Smooth muscle cell (in vitro differentiated cells): ENCODE data around the gene LAX1. TPM values are rescaled to one million over a fixed set of nuclear protein-coding genes. Genes with fewer than 3 reads are reported as not detected.

Experiments used
- DNase-seq: peaks from one replicate; lab custom pipeline; 2025; ENCODE audit not compliant: unreplicated experiment; lab: John Stamatoyannopoulos, UW
- H2AFZ ChIP-seq: fragments of 200-600 bp; sonication (generic); 2 replicates; pipeline ENCODE4 v1.6.0; 2016; ENCODE audit warnings: antibody characterized with exemption, low read depth, mild to moderate bottlenecking
- H3F3A ChIP-seq: fragments of 200-600 bp; sonication (generic); 2 replicates; pipeline ENCODE4 v1.6.0; 2017; ENCODE audit warnings: antibody characterized with exemption, low read depth
- H3K27ac ChIP-seq: fragments of 200-600 bp; sonication (generic); 2 replicates; pipeline ENCODE4 v1.5.1; 2016; ENCODE audit warnings: low read depth, mild to moderate bottlenecking
- H3K27me3 ChIP-seq: fragments of 200-600 bp; sonication (generic); 2 replicates; pipeline ENCODE4 v1.6.1; 2016; ENCODE audit warnings: low read depth, mild to moderate bottlenecking
- H3K36me3 ChIP-seq: fragments of 200-600 bp; sonication (generic); 2 replicates; pipeline ENCODE4 v1.5.1; 2016; ENCODE audit warnings: low read depth
- H3K4me1 ChIP-seq: fragments of 200-600 bp; sonication (generic); 2 replicates; pipeline ENCODE4 v1.5.1; 2016; ENCODE audit warnings: low read depth
- H3K4me2 ChIP-seq: fragments of 200-600 bp; sonication (generic); 2 replicates; pipeline ENCODE4 v1.6.0; 2016; ENCODE audit warnings: mild to moderate bottlenecking
- H3K4me3 ChIP-seq: fragments of 200-600 bp; sonication (generic); 2 replicates; pipeline ENCODE4 v1.5.1; 2016; ENCODE audit warnings: mild to moderate bottlenecking
- H3K79me2 ChIP-seq: fragments of 200-600 bp; sonication (generic); 2 replicates; pipeline ENCODE4 v1.6.0; 2016; ENCODE audit warnings: low read depth, mild to moderate bottlenecking
- H3K9ac ChIP-seq: fragments of 200-600 bp; sonication (generic); 2 replicates; pipeline ENCODE4 v1.6.0; 2016; ENCODE audit warnings: low read depth
- H3K9me3 ChIP-seq: fragments of 200-600 bp; sonication (generic); replicated peaks from 2 replicates; pipeline ENCODE4 v1.5.1; 2016; ENCODE audit warnings: low read depth
- H4K20me1 ChIP-seq: fragments of 200-600 bp; sonication (generic); 2 replicates; pipeline ENCODE4 v1.6.0; 2016; ENCODE audit warnings: low read depth
- WGBS: methylation state at CpG from one replicate; pipeline ENCODE4 v1.1.7; 2016; ENCODE audit warnings: low lambda C conversion rate; 5-methylcytosine and 5-hydroxymethylcytosine counted together
- polyA plus RNA-seq: library from polyadenylated mRNA; unstranded; fragments of >200 nt; fragmentation: Nextera tagmentation; extraction: Ambion mirVana; gene quantifications from 2 replicates; pipeline ENCODE4 v1.2.1, GENCODE V29; 2016
- total RNA-seq: library from RNA; depleted of rRNA; stranded (reverse); fragments of >200 nt; gene quantifications from 2 replicates; pipeline ENCODE4 v1.2.3, GENCODE V29; 2014
- TF ChIP-seq, protein P1 (sequence below): fragments of 200-600 bp; sonication (generic); IDR thresholded peaks from 2 replicates; pipeline ENCODE4 v1.5.1; 2017; ENCODE audit warnings: borderline replicate concordance, mild to moderate bottlenecking, antibody characterized with exemption; ENCODE audit not compliant: insufficient read depth, poor library complexity, severe bottlenecking

The LAX1 gene
- total and polyA plus RNA-seq, 2 experiments from 2014 or later: 0.27 to 0.36 TPM

DNA sequence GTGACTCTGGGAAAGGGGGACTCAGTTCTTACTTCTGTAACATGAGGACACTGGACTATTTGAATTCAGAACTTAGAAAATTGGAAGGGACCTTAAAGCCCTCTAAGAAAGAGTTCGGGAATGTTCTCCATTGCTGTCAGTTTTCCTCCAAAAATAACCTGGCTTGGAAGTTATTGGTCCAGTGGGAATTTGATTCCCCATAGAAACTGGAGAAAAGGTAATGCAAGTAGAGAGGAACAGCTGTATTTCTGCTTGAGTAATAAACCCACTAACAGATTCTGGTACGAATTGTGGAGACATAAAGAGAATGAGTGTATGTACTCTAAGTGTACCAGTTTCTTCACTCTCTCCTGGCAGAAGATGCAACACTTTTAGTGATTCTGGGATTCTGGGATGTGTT lies 32.2 kb downstream of the LAX1 start:
- peak overlapping the region; percentile 99 for H3K9ac ChIP-seq
- peak overlapping the region; percentile 99 for H3K27ac ChIP-seq
- peak overlapping the region; percentile 95 for H3K4me3 ChIP-seq
- no peaks in the 10 kb centered on the region for H3K27me3 ChIP-seq
- TF ChIP-seq, protein P1, sequence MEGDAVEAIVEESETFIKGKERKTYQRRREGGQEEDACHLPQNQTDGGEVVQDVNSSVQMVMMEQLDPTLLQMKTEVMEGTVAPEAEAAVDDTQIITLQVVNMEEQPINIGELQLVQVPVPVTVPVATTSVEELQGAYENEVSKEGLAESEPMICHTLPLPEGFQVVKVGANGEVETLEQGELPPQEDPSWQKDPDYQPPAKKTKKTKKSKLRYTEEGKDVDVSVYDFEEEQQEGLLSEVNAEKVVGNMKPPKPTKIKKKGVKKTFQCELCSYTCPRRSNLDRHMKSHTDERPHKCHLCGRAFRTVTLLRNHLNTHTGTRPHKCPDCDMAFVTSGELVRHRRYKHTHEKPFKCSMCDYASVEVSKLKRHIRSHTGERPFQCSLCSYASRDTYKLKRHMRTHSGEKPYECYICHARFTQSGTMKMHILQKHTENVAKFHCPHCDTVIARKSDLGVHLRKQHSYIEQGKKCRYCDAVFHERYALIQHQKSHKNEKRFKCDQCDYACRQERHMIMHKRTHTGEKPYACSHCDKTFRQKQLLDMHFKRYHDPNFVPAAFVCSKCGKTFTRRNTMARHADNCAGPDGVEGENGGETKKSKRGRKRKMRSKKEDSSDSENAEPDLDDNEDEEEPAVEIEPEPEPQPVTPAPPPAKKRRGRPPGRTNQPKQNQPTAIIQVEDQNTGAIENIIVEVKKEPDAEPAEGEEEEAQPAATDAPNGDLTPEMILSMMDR: no peak
- no peak for DNase-seq
- H4K20me1 ChIP-seq: peaks cover 61% of the 10 kb centered on the region
- H3K4me1 ChIP-seq: peaks cover 33% of the 10 kb centered on the region
- peaks cover 6% of the 10 kb centered on the region for H3F3A ChIP-seq
- H3K36me3 ChIP-seq: no peaks in the 10 kb centered on the region
- WGBS: 95% methylated on average over 2 of the region's 2 CpGs
- peak overlapping the region; percentile 92 for H3K4me2 ChIP-seq
- no peaks in the 10 kb centered on the region for H3K9me3 ChIP-seq
- H3K79me2 ChIP-seq: peaks cover 65% of the 10 kb centered on the region
- no peak overlapping the region for H2AFZ ChIP-seq

DNA sequence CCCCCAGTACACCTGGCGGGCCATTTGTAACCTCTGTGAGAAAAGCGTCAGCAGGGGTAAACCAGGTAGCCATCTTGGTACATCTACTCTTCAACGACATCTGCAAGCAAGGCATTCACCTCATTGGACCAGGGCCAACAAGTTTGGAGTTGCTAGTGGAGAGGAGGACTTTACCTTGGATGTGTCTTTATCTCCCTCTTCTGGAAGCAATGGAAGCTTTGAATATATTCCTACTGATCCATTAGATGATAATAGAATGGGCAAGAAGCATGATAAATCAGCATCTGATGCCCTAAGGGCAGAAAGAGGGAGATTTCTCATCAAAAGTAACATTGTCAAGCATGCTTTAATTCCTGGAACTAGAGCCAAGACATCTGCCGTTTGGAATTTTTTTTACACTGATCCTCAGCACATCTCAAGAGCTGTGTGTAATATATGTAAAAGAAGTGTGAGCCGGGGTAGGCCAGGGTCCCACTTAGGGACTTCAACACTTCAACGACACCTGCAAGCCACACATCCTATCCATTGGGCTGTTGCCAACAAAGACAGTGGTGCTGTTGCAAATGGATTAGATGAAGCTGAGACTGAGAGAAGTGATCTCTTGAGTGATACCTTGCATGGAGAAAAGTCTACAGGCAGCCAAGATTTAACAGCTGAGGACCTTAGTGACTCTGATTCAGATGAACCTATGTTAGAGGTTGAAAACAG lies 33.1 kb downstream of the LAX1 start:
- TF ChIP-seq, protein P1: no peak
- Histone ChIP-seq H4K20me1 (peaks cover 70% of the 10 kb centered on the region), H3K36me3 (no peaks in the 10 kb centered on the region), H3K9me3 (no peaks in the 10 kb centered on the region), H3K9ac (no peak overlapping the region), H2AFZ (no peak overlapping the region), H3K4me2 (peak overlapping the region; percentile 92), H3K27me3 (no peaks in the 10 kb centered on the region), H3K27ac (no peak overlapping the region), H3K4me3 (no peak overlapping the region), H3K4me1 (peaks cover 33% of the 10 kb centered on the region), H3K79me2 (peaks cover 74% of the 10 kb centered on the region), H3F3A (peaks cover 6% of the 10 kb centered on the region)
- WGBS: 95% methylated on average over 6 of the region's 6 CpGs
- no peak for DNase-seq

DNA sequence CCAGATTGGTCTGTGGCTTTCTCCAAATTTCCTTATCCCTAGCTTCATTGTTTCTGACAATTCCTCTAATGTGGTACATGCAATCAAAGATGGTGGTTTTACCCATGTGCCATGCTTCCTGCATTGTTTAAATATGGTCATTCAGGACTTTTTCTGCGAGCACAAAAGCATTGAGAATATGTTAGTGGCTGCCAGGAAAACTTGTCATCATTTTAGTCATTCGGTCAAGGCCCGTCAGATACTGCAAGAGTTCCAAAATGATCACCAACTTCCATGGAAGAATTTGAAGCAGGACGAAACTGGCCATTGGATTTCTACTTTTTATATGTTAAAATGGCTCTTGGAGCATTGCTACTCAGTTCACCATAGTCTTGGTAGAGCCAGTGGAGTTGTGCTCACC lies 34.2 kb downstream of the LAX1 start:
- no peak overlapping the region for H2AFZ ChIP-seq
- TF ChIP-seq, protein P1: no peak
- H3K9me3 ChIP-seq: no peaks in the 10 kb centered on the region
- peaks cover 6% of the 10 kb centered on the region for H3F3A ChIP-seq
- H3K27me3 ChIP-seq: no peaks in the 10 kb centered on the region
- peak overlapping the region; percentile 92 for H3K4me2 ChIP-seq
- peaks cover 33% of the 10 kb centered on the region for H3K4me1 ChIP-seq
- no peaks in the 10 kb centered on the region for H3K36me3 ChIP-seq
- H3K4me3 ChIP-seq: no peak overlapping the region
- H3K9ac ChIP-seq: no peak overlapping the region
- peaks cover 83% of the 10 kb centered on the region for H3K79me2 ChIP-seq
- H3K27ac ChIP-seq: no peak overlapping the region
- no peak for DNase-seq
- peaks cover 81% of the 10 kb centered on the region for H4K20me1 ChIP-seq
- WGBS: 99% methylated on average over 4 of the region's 4 CpGs

DNA sequence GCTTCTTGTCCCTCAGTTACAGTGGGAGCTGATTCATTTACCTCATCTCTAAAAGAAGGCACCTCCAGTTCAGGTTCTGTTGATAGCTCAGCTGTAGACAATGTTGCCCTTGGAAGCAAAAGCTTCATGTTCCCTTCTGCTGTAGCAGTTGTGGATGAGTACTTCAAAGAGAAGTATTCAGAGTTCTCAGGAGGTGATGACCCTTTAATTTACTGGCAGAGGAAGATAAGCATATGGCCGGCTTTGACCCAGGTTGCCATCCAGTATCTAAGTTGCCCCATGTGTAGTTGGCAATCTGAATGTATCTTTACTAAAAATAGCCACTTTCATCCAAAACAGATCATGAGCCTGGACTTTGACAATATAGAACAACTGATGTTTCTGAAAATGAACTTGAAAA lies 35.0 kb downstream of the LAX1 start:
- Histone ChIP-seq H3K9me3 (no peaks in the 10 kb centered on the region), H2AFZ (no peak overlapping the region), H3K4me3 (no peak overlapping the region), H3K27ac (peak overlapping the region; percentile 9), H3F3A (peaks cover 7% of the 10 kb centered on the region), H3K27me3 (no peaks in the 10 kb centered on the region), H3K4me1 (peaks cover 32% of the 10 kb centered on the region), H3K9ac (no peak overlapping the region), H4K20me1 (peaks cover 89% of the 10 kb centered on the region), H3K36me3 (no peaks in the 10 kb centered on the region), H3K79me2 (peaks cover 91% of the 10 kb centered on the region), H3K4me2 (peak overlapping the region; percentile 92)
- TF ChIP-seq, protein P1: no peak
- no peak for DNase-seq
- WGBS: 58% methylated on average over 1 of the region's 1 CpG
